ENCODE data around the gene ZRANB3. TPM values are rescaled to one million over a fixed set of nuclear protein-coding genes. Genes with fewer than 3 reads are reported as not detected.

ZRANB3 gene
- total RNA-seq, 3 donors from 2014 or later = 3.2 to 6.1 (median 5.6) TPM

GRCh38 chr2:135490376-135490775 is 40.6 kb downstream of the ZRANB3 start:
- no peak for DNase-seq (ENCODE audit: low spot score in 2 of 2)
- no peaks in the 10 kb centered on the region for H3K4me1 ChIP-seq

GRCh38 chr2:135485441-135485840 is 45.6 kb downstream of the ZRANB3 start:
- intact Hi-C loops (cut with DNase I; ENCODE audit: low total_unique reads) = no loop called here
- H3K27ac ChIP-seq = no peak overlapping the region
- H3K9me3 ChIP-seq = peaks cover 0 to 8% of the 10 kb centered on the region in 2 donors
- no peaks in the 10 kb centered on the region for H3K27me3 ChIP-seq
- H3K4me1 ChIP-seq = no peaks in the 10 kb centered on the region
- H3K36me3 ChIP-seq = no peaks in the 10 kb centered on the region
- no peak for DNase-seq (ENCODE audit: low spot score in 2 of 2)
- TF ChIP-seq POLR2A (IDR thresholded peaks at IDR 0.05) (no peak), CTCF (IDR thresholded peaks at IDR 0.05) (no peak), POLR2AphosphoS5 (IDR thresholded peaks at IDR 0.05) (no peak)
- no peak overlapping the region for H3K4me3 ChIP-seq

More at GRCh38 chr2:135490376-135490775, 40.6 kb downstream of the ZRANB3 start:
- no peak for TF ChIP-seq POLR2A (IDR thresholded peaks at IDR 0.05)
- TF ChIP-seq CTCF (IDR thresholded peaks at IDR 0.05) = no peak
- TF ChIP-seq POLR2AphosphoS5 (IDR thresholded peaks at IDR 0.05) = no peak
- intact Hi-C loops (cut with DNase I; ENCODE audit: low total_unique reads) = no loop called here
- Histone ChIP-seq H3K36me3 (peaks cover 7% of the 10 kb centered on the region), H3K27me3 (no peaks in the 10 kb centered on the region), H3K27ac (no peak overlapping the region), H3K4me3 (no peak overlapping the region), H3K9me3 (peaks cover 3 to 8% of the 10 kb centered on the region in 2 donors)

- TF ChIP-seq POLR2A (IDR thresholded peaks at IDR 0.05) (no peak), POLR2AphosphoS5 (IDR thresholded peaks at IDR 0.05) (no peak), CTCF (IDR thresholded peaks at IDR 0.05) (no peak)
- intact Hi-C loops (cut with DNase I; ENCODE audit: low total_unique reads) = no loop called here
- no peak for DNase-seq (ENCODE audit: low spot score in 2 of 2)
- H3K36me3 ChIP-seq = no peaks in the 10 kb centered on the region
- no peak overlapping the region for H3K27ac ChIP-seq
- no peak overlapping the region for H3K4me3 ChIP-seq
- H3K4me1 ChIP-seq = no peaks in the 10 kb centered on the region
- H3K27me3 ChIP-seq = no peaks in the 10 kb centered on the region
- no peaks in the 10 kb centered on the region for H3K9me3 ChIP-seq
Observed at GRCh38 chr2:135475128-135475527, 55.9 kb downstream of the ZRANB3 start.

- Histone ChIP-seq H3K27me3 (no peaks in the 10 kb centered on the region), H3K27ac (no peak overlapping the region), H3K4me3 (no peak overlapping the region), H3K36me3 (no peaks in the 10 kb centered on the region), H3K9me3 (no peaks in the 10 kb centered on the region), H3K4me1 (no peaks in the 10 kb centered on the region)
- TF ChIP-seq CTCF (IDR thresholded peaks at IDR 0.05) (no peak), POLR2A (IDR thresholded peaks at IDR 0.05) (no peak), POLR2AphosphoS5 (IDR thresholded peaks at IDR 0.05) (no peak)
- intact Hi-C loops (cut with DNase I; ENCODE audit: low total_unique reads) = no loop called here
- DNase-seq (ENCODE audit: low spot score in 2 of 2) = no peak
Observed at GRCh38 chr2:135473567-135473966, 57.5 kb downstream of the ZRANB3 start.

- H3K4me1 ChIP-seq = no peaks in the 10 kb centered on the region
- TF ChIP-seq POLR2AphosphoS5 (IDR thresholded peaks at IDR 0.05) (no peak), CTCF (IDR thresholded peaks at IDR 0.05) (no peak), POLR2A (IDR thresholded peaks at IDR 0.05) (no peak)
- intact Hi-C loops (cut with DNase I; ENCODE audit: low total_unique reads) = no loop called here
Observed at GRCh38 chr2:135471106-135471505, 59.9 kb downstream of the ZRANB3 start.

More at GRCh38 chr2:135471106-135471505, 59.9 kb downstream of the ZRANB3 start:
- no peaks in the 10 kb centered on the region for H3K27me3 ChIP-seq
- H3K27ac ChIP-seq = no peak overlapping the region
- DNase-seq (ENCODE audit: low spot score in 2 of 2) = no peak
- no peaks in the 10 kb centered on the region for H3K9me3 ChIP-seq
- H3K4me3 ChIP-seq = no peak overlapping the region
- H3K36me3 ChIP-seq = no peaks in the 10 kb centered on the region
